Measurements from ENCODE around the gene LILRA2. TPM values are rescaled to one million over a fixed set of nuclear protein-coding genes. Genes with fewer than 3 reads are reported as not detected.

The LILRA2 gene
- total and polyA plus RNA-seq, 2 experiments from 2014 or later: not detected

GRCh38 chr19:54548806-54549205, 24.8 kb upstream of the LILRA2 start:
- Mint-ChIP-seq H3K4me1 (no peaks in the 10 kb centered on the region), H3K27ac (no peak overlapping the region), H3K9me3 (peaks cover 98% of the 10 kb centered on the region), H3K4me3 (no peak overlapping the region), H3K27me3 (ENCODE audit: insufficient read depth, low read depth, poor library complexity) (no peaks in the 10 kb centered on the region), H3K36me3 (ENCODE audit: low read depth) (peaks cover 44% of the 10 kb centered on the region)
- TF ChIP-seq CTCF (conservative IDR thresholded peaks at IDR 0.05; ENCODE audit: low read depth in 2 of 2) (no peak), ZNF331 (CRISPR knock-in tag; IDR thresholded peaks at IDR 0.05; ENCODE audit: low read depth) (no peak), CREB1 (CRISPR knock-in tag; IDR thresholded peaks at IDR 0.05; ENCODE audit: low read depth) (no peak), ETS1 (IDR thresholded peaks at IDR 0.05) (no peak), NANOG (IDR thresholded peaks at IDR 0.05; ENCODE audit: borderline replicate concordance) (no peak), EZH2 (IDR thresholded peaks at IDR 0.05; ENCODE audit: low read depth, unreplicated experiment) (no peak), ZNF462 (CRISPR knock-in tag; IDR thresholded peaks at IDR 0.05) (no peak), ZNF114 (CRISPR knock-in tag; IDR thresholded peaks at IDR 0.05) (no peak), POLR2AphosphoS5 (IDR thresholded peaks at IDR 0.05; ENCODE audit: low read depth) (no peak), STAT1 (IDR thresholded peaks at IDR 0.05; ENCODE audit: unreplicated experiment) (no peak), JUNB (IDR thresholded peaks at IDR 0.05; ENCODE audit: unreplicated experiment) (no peak), REST (IDR thresholded peaks at IDR 0.05; ENCODE audit: unreplicated experiment) (no peak), EZH2phosphoT487 (IDR thresholded peaks at IDR 0.05; ENCODE audit: unreplicated experiment) (no peak)
- H3K79me2 ChIP-seq (replicated peaks; ENCODE audit: insufficient read depth): no peaks in the 10 kb centered on the region
- no peaks in the 10 kb centered on the region for H3K36me3 ChIP-seq (ENCODE audit: insufficient read depth)
- H3K4me2 ChIP-seq: no peak overlapping the region
- no peaks in the 10 kb centered on the region for H3K9me2 ChIP-seq (ENCODE audit: insufficient read depth)
- H3K27me3 ChIP-seq (ENCODE audit: insufficient read depth): no peaks in the 10 kb centered on the region
- no peak for DNase-seq (ENCODE audit: low spot score)
- no peak overlapping the region for H3K4me3 ChIP-seq
- no peaks in the 10 kb centered on the region for H3K4me1 ChIP-seq (ENCODE audit: insufficient read depth)
- no peak overlapping the region for H2AFZ ChIP-seq
- no peaks in the 10 kb centered on the region for H4K20me1 ChIP-seq (replicated peaks; ENCODE audit: insufficient read depth)
- no peaks in the 10 kb centered on the region for H3F3A ChIP-seq (replicated peaks; ENCODE audit: low read depth)
- ATAC-seq: no peak
- H3K27ac ChIP-seq (ENCODE audit: low read depth): no peak overlapping the region
